ENCODE measurements around the gene C1orf56.
A peak's percentile ranks its signal among the peaks of the same experiment; 100 is the strongest.

C1orf56 gene, protein sequence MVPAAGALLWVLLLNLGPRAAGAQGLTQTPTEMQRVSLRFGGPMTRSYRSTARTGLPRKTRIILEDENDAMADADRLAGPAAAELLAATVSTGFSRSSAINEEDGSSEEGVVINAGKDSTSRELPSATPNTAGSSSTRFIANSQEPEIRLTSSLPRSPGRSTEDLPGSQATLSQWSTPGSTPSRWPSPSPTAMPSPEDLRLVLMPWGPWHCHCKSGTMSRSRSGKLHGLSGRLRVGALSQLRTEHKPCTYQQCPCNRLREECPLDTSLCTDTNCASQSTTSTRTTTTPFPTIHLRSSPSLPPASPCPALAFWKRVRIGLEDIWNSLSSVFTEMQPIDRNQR

DNA sequence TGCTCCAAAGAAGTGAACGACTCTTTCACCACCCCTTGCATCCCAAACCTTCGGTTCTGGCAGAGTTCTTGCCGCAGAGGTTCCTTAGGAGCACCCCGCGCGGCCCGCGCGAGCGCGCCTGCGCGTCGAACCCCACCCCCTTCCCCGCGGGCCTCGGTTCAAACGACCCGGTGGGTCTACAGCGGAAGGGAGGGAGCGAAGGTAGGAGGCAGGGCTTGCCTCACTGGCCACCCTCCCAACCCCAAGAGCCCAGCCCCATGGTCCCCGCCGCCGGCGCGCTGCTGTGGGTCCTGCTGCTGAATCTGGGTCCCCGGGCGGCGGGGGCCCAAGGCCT, at the start of gene C1orf56:
TSS of gene C1orf56 (plus strand) at position 161 of the 334 bp plus-strand sequence. CDS start at position 258, 97 bp downstream.
- DNase-seq (ENCODE audit: low read depth): peak; percentile 35

DNA sequence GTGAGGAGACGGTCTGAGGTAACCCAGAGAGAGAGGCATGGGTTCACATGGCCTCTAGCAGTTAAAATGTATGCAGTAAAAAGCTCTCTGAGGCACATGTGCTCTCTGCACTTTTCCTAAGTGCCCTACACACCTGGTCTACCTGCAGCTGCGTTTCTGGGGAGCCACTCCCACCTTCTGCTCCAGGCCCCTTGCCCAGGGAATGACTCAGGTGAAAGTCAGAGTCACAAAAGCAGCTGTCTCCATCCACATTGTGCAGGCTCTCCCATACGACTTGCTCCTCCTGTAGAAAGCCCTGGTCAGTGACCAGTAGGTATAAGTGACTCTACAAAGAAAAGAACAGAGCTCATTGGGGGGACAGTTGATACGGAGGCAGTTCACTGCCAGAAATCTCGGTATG, 49.6 kb upstream of the C1orf56 start:
- DNase-seq (ENCODE audit: low read depth): no peak

DNA sequence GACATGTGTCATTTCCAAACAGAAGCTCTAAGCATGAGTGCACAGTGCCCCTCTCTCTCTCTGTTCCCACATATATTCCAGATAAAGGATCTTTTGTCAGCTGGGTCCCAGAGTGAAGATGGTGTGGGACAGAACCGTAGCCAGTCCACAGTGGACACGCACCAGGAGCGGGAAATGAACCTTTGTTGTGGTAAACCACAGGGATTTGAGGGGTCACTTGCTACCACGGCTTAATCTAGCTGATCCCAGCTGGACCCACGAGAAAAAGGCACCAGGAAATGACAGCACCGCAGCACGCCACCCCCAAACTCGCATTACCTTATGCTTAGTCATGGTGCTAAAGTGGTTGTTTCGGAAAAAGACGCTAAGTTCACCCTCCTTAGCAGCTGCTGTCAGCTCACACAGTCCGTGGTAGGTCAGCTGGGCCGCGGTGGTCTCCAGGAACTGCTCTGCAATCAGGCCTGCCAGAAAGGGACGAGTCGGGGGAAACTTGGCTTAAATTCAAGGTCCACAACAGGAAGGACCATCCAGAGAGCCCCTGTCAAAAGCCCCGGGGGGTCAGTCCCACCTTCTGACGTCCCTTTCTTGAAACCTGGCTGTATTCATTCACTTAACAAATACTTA, 48.4 kb upstream of the C1orf56 start:
- DNase-seq (ENCODE audit: low read depth): no peak

DNA sequence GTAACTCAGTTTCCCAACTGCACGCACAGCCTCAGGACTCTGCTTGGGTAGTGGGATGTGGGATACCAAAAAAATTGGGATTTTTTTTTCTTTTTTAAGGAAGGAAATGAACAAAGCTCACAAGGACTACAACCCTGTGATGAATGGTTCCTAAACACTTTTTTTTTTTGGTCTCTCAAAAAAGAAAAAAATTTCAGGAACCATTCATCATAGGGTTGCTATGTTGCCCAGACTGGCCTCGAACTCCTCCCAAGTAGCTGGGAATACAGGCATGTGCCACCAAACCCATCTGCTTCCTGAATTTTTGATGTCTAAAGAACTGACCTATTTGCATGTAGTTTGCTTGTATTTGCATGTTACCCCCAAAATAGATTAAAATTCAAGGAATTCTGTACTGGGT, 47.6 kb upstream of the C1orf56 start:
- DNase-seq (ENCODE audit: low read depth): no peak

DNA sequence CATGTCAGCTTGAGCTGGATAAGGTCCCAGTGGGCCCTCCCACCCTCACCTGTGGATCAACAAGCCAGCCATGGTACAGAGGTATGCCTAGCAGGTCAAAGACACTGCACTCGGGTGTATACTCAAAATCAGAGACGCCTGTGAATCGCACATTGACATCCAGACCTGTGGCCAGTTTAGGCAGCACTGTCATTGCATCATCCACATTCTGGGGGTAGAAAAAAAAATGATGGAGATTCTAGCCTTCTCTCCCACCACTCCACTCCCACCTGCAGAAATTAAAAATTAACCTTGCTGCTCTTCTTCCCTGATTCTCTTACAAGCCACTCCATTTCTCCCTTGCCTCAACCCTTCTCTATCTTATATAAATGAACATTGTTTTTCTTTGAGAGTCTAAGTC, 47.1 kb upstream of the C1orf56 start:
- DNase-seq (ENCODE audit: low read depth): no peak

DNA sequence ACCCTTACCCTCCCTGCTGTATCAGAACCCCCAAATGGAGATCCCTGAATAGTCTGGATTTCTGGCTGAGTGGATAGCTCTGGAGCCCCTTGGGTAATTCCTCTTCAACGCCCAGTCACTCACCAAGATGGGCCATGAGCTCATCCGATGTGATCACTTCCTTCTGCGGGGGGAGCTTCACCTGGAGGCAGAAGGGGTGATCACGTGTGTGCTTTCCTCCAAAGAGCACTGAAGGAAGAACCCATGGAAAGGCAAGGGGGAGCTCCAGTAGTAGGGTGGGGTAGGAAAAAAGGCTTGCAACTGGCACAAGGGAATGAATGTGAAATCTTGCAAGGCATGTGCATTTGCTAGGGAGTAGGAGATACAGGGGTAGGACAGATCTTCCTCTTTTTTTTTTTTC, 45.9 kb upstream of the C1orf56 start:
- no peak for DNase-seq (ENCODE audit: low read depth)

DNA sequence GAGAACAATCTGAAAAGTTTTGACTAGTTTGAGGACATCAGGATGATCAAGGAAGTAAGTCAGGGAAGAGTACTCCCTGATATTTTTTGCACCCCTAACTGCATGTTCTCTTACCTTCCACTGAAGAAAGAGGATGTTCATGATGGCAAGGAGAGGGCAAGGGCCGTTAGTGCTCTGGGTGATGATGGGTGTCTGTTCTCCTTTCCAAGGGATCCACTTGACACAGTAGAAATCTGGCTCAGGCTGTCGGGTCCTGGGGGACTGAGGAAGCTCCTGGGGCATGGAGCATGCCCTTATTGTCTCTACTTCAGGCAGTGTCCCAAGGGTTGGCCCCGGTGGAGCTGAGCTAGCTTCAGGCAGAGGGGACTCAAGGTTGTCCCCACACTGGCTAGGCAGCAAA, 45.5 kb upstream of the C1orf56 start:
- no peak for DNase-seq (ENCODE audit: low read depth)

DNA sequence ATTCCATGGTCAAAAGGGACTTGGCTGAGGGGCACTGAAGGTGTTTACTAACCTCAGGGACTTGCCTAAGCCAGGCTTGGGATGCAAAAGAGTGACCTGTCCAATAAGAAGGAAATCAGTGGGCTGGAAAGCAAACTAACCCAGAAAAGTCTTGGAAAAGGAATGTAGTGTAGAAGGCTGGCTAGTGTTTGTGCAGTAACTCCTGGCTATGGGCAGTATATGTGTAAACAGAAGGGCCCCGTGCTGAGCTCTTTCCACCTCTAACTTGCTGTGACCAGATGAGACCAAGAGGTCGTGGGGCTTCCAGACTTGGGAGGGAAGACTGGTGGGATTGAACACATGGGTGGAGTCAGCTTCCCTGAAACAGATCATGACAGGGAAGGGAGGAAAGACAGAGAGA, 44.9 kb upstream of the C1orf56 start:
- DNase-seq (ENCODE audit: low read depth): no peak

DNA sequence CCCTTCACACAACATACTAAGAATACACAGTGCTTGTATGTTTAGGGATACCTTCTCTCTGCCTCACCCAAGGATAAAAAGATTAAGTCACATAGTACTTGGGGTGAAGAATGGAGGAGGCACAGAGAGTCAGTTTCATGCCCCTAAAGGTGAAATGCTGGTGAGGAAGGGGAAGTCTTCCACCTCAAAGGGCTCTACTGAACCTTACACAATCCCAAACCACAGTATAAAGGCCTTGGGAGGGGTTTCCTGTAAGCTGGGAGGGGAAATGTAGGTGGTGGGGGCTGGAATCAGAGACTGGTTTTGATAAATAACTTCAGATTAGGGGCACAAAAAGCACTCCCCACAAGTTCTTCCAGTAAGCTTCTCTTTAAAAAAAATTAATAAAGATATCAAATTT, 44.4 kb upstream of the C1orf56 start:
- no peak for DNase-seq (ENCODE audit: low read depth)

DNA sequence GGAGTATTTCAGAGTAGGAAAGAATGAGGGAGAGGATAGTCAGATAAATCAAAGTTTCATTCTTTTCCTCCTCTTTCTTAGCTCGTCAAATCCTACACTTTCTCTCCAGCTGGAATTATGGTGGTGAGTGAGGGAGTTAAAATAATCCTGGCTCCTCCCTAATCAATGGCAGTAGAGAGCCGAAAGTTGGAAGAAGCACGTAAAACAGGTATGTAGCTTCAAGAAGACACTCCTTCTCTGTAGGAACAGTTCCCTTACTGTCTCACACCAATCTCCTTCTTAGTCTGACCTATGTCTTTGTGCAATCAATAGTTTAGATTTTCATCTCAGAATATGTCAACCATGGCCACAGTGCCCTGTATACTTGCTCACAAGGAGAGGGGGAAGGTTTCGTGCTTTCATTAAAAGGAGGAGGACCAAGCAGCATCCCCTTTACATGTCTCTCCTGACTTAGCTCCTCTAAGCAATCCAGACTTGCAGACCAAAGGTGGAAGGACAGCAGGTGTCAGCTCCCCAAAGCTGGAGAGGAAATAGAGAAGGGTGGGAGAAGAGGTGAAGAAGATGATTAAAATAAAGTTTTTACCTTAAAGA, 41.7 kb upstream of the C1orf56 start:
- DNase-seq (ENCODE audit: low read depth): no peak

DNA sequence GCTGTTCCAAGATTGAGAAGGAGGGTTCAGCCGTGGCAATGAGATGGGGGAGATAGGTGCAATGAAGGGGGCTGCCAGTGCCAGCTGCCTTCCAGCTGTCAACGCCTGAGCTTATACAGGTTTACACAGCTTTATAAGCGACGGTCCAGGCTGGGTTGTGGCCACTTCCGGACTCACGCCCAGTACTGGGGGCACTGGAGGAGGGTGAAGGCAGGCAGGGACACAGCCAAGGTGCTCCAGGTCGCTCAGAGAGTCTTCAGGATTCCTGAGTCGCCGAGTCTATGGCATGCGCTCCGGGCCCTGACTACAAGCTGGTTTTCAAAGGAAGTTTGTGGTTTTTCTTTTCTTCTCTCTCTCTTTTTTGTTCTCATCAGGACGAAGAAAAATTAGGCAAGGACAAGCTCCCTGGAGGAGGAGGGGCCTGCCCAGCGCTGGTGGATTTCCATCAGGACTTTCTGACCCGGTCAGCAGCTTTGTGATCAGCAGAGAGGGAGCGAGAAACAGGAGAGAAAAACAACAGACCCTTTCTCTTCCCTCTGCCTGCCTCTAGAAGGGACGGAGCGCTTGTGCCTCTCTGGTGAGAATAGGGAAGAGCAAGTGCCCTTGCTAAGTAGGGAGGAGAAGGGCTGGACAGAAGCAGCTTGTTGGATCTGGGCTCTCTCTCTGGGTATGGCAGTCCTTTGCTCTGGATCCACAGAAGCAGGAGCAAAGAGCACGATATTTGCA, 41.1 kb upstream of the C1orf56 start, which contains the start of gene MINDY1:
TSS of gene MINDY1 (minus strand) at position 576 of the 726 bp plus-strand sequence. CDS start 4,285 bp downstream, outside the sequence.
- DNase-seq (ENCODE audit: low read depth): no peak

DNA sequence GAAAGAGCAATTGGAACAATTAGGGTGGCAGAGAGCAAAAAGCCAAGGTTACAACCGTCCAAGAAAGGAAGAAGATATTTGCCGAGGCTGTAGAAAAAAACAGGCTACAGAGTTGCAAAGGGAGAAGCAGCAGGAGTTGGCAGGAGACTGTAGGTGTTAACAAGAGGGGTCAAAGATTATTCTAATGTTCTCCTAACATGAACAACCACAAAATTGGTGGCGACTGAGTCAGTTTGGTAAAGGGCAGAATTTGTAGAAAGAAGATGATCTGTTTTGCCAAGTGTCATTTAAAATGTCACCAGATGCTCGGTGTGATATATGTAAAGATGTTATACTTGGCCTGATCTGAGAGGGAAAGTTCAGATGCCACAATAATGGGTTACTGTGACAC, 39.7 kb upstream of the C1orf56 start:
- DNase-seq (ENCODE audit: low read depth): no peak

DNA sequence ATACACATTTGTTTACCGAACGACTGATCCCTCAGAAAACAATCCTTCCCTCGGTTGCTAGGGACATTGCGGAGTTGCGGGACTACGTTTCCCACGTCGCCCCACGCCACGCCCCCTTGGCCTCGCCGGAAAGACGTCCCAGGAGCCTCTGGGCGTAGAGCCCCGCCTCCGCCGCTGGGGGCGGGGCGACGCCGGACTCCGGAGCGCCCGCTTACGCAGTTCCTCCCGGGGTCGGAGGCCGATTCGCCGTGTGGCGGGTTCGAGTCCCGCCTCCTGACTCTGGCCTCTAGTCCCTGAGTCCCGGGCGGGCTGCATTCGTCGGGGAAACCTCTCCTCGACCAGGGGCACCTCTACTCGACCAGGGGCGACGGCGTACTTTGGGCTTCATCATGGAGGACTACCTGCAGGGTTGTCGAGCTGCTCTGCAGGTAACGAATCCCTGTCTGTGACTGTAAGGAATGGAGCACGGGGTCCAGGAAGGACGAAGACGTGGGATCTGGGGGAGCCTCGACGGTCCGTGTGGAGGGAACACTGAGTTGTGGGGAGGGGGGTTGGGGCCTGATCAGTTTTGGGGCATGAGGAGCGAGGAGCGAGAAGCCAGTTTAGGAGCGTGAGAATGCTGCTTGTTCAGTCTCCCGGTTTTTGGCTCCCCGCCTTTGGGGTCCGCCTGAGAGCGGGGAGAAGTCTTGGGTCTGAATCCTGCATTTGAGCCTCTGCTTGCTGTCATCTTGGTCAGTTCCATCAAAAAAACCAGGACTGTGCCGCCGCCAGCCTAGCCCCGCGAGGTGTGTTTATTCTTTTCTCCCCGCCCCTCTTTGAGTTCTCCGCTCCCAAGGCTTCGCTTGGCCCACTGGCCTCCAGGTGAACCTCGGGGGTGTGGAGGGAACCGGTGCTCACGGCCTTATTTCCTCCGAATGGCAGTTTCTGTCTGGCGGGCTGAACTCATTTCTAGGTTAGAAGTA, 39.0 kb upstream of the C1orf56 start, which contains the start of gene PRUNE1:
TSS of gene PRUNE1 (plus strand) at position 206 of the 962 bp plus-strand sequence. CDS start at position 390, 184 bp downstream.
- peak; percentile 92 for DNase-seq (ENCODE audit: low read depth)

DNA sequence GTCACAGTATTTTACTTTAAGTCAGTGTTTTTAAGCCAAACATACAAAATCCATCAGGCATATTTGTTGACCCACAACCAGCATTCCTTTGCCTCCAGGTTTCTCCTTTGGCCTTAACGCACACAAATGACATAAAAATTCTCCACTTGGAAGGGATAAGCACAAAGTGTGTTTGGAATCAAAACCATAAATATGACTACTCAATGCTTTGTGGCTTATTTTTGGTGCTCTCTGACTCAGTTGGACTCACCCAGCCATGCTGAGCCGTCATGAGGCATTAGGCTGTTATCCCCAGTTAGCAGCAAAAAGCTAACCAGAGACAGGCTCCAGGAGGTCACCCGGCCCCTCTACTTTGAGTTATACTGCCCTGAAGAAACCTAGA, 38.4 kb upstream of the C1orf56 start:
- DNase-seq (ENCODE audit: low read depth): no peak

DNA sequence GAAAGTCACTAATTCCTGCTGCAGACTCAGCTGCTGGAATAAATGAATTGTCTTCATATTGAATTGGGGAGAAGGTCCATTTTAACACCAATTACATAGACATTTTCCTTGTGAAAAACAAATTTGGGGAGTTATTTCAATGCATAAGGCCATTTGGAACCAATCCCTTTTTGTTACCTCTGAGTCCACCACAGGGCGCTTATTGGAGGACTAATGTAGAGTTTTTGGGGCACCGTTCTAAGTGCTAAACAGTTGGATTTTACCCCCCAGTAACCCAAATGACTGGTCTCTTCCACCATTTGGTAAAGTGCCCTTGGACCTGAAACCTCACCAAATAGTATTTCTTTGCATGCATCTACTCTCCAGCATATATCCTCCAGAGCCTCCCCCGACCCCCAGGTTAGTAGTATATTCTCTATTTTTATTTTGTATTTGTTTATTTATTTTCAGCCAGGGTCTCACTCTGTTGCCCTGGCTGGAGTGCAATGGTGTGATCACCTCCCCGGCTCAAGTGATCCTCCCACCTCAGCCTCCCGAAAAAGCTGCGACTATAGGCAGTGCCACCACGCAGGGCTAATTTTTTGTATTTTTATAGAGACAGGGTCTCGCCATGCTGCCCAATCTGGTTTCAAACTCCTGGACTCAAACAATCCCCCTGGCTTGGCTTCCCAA, 37.7 kb upstream of the C1orf56 start:
- no peak for DNase-seq (ENCODE audit: low read depth)

DNA sequence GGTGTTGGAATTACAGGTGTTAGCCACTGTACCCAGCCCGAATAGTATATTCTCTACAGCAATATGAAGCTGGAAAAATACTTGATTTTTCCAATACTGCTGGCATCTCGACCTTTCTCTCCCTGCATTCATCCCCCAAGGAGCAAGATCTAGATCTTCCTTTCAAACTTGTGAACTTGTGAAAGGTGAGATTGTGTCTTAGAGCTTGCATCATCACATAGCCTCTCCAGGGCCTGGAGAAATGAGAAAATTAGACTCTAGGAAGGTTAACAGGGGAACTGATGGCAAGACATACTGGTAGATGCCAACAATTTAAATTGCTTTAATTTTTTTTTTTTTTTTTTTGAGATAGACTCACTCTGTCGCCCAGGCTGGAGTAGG, 37.2 kb upstream of the C1orf56 start:
- no peak for DNase-seq (ENCODE audit: low read depth)

DNA sequence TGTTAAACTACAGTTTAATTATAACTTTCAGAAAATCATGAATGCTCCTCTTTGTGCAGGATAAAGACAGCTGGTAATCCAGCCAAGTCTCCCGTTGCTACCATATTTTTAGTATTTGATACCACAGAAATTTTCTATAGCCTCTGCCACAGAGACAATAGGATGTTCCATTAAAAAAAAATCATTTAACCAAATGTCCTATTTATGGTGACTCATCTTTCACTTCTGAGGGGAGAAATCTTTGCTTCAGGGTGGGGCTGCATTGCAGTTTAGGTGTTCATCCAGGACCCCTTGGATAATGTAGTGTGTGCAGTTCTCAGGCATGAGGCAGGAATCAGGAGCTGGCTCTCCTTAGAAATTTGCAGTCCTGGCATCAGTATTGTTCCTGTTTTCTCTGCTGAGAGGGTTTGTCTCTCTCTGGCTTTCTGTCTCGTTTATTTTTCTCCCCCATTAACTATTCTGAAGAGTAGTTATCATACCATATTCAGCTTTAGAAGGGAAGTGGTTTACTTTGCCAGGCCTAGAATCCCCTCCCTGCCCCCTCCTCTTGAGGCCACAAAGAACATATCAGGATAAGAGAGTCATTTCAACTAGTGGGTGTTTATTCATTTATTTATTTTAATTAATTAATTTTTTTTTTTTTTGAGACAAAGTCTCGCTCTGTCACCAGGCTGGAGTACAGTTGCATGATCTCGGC, 36.2 kb upstream of the C1orf56 start:
- no peak for DNase-seq (ENCODE audit: low read depth)

DNA sequence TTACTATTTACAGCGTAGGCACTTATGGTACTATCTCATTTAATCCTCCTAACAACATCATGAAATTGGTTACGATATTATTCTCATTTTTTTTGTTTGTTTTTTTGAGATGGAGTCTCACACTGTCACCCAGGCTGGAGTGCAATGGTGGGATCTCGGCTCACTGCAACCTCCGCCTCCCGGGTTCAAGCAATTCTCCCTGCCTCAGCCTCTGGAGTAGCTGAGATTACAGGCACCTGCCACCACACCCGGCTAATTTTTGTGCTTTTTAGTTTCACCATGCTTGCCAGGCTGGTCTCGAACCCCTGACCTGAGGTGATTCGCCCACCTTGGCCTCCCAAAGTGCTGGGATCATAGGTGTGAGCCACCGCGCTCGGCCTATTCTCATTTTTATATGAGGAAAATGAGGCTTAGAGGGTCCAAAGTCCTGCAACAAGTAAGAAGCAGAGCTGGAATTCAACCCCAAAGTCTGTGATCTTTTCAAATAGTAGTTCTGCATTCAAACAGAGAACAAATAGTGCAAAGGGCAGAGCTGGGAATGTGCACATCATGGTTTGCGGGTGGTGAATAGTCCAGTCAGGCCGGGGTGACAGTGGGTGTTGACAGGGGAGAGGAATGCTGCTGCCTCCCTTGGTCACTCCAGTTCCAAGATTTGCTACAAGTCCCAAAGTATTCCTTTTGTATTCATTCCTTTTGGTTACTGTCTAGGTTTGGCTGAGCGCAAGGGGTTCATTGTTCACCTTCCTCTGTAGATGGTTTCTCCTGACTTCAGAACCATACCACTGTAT, 34.7 kb upstream of the C1orf56 start:
- DNase-seq (ENCODE audit: low read depth): no peak

DNA sequence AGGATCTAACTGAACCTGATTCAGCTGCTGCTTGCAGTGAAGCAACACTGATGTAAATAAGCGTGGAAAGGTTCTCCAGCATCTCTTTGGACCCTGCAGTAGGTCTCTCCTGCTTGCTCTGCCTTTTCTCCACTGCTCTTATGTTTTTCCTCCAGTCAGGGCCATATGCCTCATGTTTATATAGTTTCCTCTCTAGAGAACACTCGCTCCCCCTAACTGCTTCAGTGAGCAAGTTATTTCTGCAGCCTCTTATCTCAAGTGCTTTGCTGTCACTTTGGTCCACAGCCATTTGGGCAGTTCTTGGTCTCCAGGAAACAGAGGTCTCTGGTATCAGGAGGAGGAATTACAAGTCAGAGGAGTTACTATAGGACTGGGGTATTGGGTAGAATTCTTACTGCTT, 34.0 kb upstream of the C1orf56 start:
- no peak for DNase-seq (ENCODE audit: low read depth)

Measured in stimulated activated CD8-positive, alpha-beta memory T cell treated with anti-CD3 and anti-CD28 coated beads, Interleukin-15, amount 100 ng/mL, for 24 hours (primary cell).